Raji (cell line): ENCODE data around the gene TRIM46.
A peak's percentile ranks its signal among the peaks of the same experiment; 100 is the strongest.

ENCODE experiments used
- POLR2A ChIP-seq: IDR thresholded peaks from 2 replicates; pipeline ENCODE4 v1.6.1; 2011; ENCODE audit warnings: low read depth, low read length, control low read depth; ENCODE audit not compliant: insufficient read depth

The TRIM46 gene

DNA sequence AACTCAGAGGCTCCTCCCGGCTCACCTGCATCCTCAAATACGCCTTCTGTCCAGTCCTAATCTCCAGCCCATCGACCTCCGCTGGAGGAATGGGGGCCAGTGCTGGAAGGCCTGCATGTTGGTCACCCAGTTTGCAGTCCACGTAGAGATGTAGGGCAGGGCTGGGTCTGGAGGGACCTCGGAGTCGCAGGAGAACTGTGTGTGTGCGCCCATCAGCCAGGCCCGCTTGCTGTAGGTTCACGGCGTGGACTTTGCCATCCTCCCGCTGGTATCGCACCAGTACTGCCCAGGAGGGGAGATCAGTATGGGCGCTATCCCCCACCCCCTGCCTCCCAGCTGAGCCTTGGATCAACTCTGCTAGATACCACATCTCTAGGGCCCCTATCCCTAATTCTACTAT lies 31.4 kb downstream of the TRIM46 start:
- no peak for TF ChIP-seq POLR2A

DNA sequence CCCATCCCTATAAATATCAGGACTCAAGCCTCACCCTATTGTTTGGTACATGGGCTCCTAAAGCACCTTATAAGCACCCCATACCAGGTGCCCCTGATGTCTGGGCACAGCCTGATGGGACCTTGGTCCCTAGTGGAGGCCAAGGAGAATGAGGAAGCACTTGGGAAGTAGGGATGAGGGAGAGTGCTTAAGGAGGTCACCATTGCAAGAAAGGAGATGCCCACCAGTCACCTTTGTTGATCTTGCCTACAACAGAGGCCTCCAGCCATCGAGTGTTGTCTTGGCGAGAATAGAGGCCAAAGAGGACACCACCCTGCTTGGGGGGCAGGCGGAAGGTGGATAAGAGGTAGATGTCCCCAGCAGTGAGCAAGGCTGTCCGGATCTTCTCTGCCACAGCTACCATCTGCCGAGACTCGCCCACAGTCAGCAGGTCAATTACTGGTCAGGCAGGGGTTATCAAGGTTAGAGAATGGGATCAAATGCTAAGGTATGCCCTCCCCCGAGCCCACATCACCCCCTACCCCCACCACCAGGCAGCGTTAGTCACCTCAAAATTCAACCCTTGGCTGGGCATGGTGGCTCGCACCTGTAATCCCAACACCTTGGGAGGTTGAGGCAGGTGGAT lies 32.4 kb downstream of the TRIM46 start:
- no peak for TF ChIP-seq POLR2A

GRCh38 chr1:155206891-155207805 lies 33.5 kb downstream of the TRIM46 start:
- TF ChIP-seq POLR2A = peak; percentile 38

GRCh38 chr1:155207806-155208540 lies 34.3 kb downstream of the TRIM46 start, which contains the start of gene THBS3:
Gene THBS3, minus strand, starts transcription at chr1:155207897. Its CDS starts 21 bp downstream, at chr1:155207876.
- no peak for TF ChIP-seq POLR2A

DNA sequence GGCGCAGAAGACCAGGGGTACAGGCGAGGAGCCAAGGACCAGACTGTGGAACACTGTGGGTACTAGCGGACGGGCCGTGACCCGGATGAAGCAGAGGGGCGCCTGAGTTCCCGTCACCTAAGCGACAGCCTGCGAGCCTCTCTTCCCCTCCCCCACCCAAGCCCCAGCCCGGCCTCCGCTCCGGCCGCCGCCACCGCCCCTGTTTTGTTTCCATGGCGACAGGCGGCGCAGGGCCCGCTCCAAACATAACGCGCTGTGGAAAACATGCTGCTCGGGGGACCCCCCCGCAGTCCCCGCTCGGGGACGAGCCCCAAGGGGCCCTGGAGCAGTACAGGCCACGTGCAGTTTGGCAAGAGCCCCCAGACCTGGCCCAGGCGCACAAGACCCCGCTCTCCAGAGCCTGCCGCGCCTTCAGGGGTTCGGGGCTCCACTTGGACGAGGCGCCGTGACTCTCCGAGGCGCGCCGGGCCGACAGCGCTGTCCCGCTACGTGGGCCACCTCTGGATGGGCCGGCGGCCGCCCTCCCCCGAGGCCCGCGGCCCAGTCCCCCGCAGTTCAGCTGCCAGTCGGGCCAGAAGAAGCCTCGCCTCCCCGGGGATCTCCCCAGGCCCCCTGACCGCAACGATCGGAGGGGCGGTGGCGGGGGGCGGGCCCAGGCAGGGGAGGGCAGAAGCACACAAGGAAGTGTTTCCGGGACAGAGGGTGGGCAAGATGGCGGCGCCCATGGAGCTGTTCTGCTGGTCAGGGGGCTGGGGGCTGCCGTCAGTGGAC lies 35.1 kb downstream of the TRIM46 start, which contains the start of gene MTX1:
TSS of gene MTX1 (plus strand) at position 155 of the 771 bp plus-strand sequence. CDS start at position 265, 110 bp downstream.
- peak; percentile 68 for TF ChIP-seq POLR2A

DNA sequence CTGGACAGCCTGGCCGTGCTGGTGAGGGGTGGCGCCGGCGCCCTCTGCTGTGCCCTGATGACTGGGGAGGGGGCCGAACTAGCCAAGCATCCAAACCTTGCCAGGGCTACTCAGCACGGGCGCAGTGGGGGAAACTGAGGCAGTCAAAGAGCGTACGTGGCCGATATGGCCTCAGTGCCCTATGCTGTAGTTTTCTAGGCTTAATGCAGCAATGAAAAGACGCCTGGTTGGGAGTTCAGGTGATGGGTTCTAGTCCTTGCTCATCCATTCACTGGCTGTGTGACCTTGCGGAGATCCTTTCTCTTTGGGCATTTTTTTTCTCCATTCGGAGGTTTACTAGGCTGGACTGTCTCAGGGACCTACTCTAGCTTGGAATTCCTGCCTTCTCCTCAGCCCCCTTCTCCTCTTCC lies 35.7 kb downstream of the TRIM46 start:
- no peak for TF ChIP-seq POLR2A

- no peak for TF ChIP-seq POLR2A
These were observed 36.9 kb downstream of the TRIM46 start for GRCh38 chr1:155210314-155211104.

DNA sequence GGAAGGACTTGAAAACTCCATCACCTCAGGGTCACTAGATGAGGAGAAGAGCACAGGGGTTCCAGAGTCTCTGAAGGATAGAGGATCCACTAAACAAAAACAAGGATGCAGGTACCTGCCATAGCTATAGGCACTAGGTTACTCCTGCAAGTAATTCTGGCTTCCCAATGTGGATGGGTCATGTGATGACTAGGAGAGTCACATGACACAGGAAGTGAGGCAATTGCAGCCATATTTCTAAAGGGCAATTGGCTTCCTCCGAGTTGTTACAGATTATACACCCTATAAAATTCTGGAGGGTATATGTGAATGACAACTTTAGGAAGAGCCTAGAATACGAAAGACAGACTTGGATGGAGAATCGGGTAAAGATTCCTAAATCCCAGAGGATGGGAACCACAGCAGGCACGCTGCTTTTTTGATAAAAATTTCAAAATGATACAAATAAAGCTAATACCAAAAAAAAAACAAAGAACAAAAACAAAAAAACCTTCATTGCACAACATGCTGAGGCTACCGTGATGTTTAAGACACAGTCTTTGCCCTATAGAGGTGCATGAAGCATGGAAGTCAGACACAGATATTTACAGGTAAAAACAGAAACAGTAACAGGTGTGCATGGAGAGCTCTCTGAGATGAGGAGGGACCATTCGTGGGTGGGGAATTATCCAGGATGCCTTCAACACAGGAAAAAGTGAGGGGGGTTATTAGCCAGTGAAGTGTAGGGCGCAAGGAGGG lies 45.4 kb downstream of the TRIM46 start:
- TF ChIP-seq POLR2A = no peak

GRCh38 chr1:155219592-155220031 lies 46.0 kb downstream of the TRIM46 start:
- no peak for TF ChIP-seq POLR2A

- 0 out of 2 replicates have a peak, but pooled peaks have one; percentile 22 for TF ChIP-seq POLR2A
These were observed 49.4 kb downstream of the TRIM46 start for GRCh38 chr1:155223047-155223446.

DNA sequence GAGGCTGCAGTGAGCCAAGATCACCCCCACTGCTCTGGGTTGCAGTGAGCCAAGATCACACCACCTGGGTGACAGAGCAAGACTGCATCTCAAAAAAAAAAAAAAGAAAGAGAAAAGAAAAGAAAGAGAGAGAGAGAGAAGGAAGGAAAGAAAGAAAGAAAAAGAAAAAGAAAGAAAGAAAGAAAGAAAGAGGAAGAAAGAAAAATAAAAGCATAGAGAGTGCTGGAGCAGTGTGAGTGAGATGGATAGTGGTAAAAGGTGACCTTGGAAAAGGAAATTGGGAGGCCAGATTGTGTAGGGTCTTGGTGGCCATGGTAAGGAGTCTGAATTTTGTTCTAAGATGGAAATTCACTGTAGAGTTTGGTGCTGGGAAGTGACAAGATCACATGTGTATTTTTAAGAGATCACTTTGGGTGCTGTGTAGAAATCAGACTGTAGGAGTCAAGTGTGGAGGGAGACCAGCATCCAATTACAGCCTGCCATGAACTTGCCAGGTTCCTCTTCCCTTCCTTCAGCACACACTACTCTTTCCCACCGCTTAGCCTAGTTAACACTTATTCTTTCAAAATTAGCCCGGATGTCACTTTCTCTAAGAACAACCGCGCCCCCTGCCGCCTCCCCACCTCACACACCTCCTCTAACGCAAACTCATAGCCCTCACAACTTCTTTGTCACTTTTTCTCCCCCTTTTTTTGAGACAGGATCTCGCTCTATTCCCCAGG lies 52.7 kb downstream of the TRIM46 start:
- peak; percentile 56 for TF ChIP-seq POLR2A

GRCh38 chr1:155226910-155227260 lies 53.2 kb downstream of the TRIM46 start:
- TF ChIP-seq POLR2A = no peak

GRCh38 chr1:155227261-155228095 lies 53.8 kb downstream of the TRIM46 start:
- TF ChIP-seq POLR2A = peak; percentile 83
